CD4-positive, alpha-beta T cell (primary cell): ENCODE data around the gene KLC4. TPM values are rescaled to one million over a fixed set of nuclear protein-coding genes. Genes with fewer than 3 reads are reported as not detected.

ENCODE experiments used
- ATAC-seq: fragments of 200-7000 bp; cut with Tn5 transposase; one replicate; pipeline ENCODE4 v1.10.0; 2022; ENCODE audit warnings: mild to moderate bottlenecking; ENCODE audit not compliant: poor library complexity
- CTCF ChIA-PET: fragments of 350-600 bp; sonication (Branson Sonifier 250); formaldehyde crosslinking; loops from one replicate; lab custom pipeline; 2021; ENCODE audit warnings: antibody characterized with exemption, inconsistent platforms; lab: Charles Lee
- POLR2A ChIA-PET: fragments of 350-600 bp; sonication (Branson Sonifier 250); formaldehyde crosslinking; loops from one replicate; lab custom pipeline; 2021; ENCODE audit warnings: antibody characterized with exemption, inconsistent platforms; lab: Charles Lee
- DNase-seq, 14 experiments: peaks; one replicate each; pipeline ENCODE4 v3.0.0-alpha.2; 2013 to 2020; ENCODE audit warnings: mixed read lengths in 2 of 14
- H3K27ac ChIP-seq, 2 donors: one replicate each; pipeline versions ENCODE4 v1.5.1 to v1.7.0; 2013; ENCODE audit warnings: low read length in 2 of 2, low read depth in 1 of 2, mild to moderate bottlenecking in 1 of 2
- H3K27me3 ChIP-seq, 2 experiments: 1 replicate in 1 of 2; 2 replicates in 1 of 2; pipeline versions ENCODE4 v1.6.1 to v1.7.0; 2013; ENCODE audit warnings: low read length in 2 of 2, control low read depth in 1 of 2, mild to moderate bottlenecking in 1 of 2, moderate library complexity in 1 of 2; ENCODE audit not compliant: insufficient read depth in 2 of 2, control insufficient read depth in 1 of 2
- H3K36me3 ChIP-seq: one replicate; pipeline ENCODE4 v1.6.1; 2013; ENCODE audit warnings: low read length, control low read depth; ENCODE audit not compliant: insufficient read depth
- H3K4me1 ChIP-seq: one replicate; pipeline ENCODE4 v1.6.1; 2013; ENCODE audit warnings: low read length, control low read depth; ENCODE audit not compliant: insufficient read depth
- H3K4me3 ChIP-seq: one replicate; pipeline ENCODE4 v1.5.1; 2013; ENCODE audit warnings: mild to moderate bottlenecking, low read length, moderate library complexity
- H3K9me3 ChIP-seq, 2 experiments: 1 replicate in 1 of 2; 2 replicates in 1 of 2; pipeline versions ENCODE4 v1.6.1 to v1.7.0; 2013; ENCODE audit warnings: low read length in 2 of 2, mild to moderate bottlenecking in 2 of 2, control low read depth in 1 of 2, moderate library complexity in 1 of 2; ENCODE audit not compliant: control insufficient read depth in 1 of 2, insufficient read depth in 1 of 2
- H3K27ac Mint-ChIP-seq: one replicate; pipeline ENCODE4 v1.8.0; 2020; ENCODE audit warnings: mixed read lengths
- H3K27me3 Mint-ChIP-seq: one replicate; pipeline ENCODE4 v1.8.0; 2021; ENCODE audit warnings: mixed read lengths
- H3K36me3 Mint-ChIP-seq: one replicate; pipeline ENCODE4 v1.8.0; 2021; ENCODE audit warnings: low read depth, mixed read lengths
- H3K4me1 Mint-ChIP-seq: one replicate; pipeline ENCODE4 v1.8.0; 2021; ENCODE audit warnings: low read depth, mixed read lengths
- H3K4me3 Mint-ChIP-seq: one replicate; pipeline ENCODE4 v1.8.0; 2020; ENCODE audit warnings: mild to moderate bottlenecking, mixed read lengths
- H3K9me3 Mint-ChIP-seq: one replicate; pipeline ENCODE4 v1.8.0; 2020; ENCODE audit warnings: mixed read lengths
- intact Hi-C, 2 experiments: fragments of 100-400 bp; cut with DNase I in 1 of 2; cut with micrococcal nuclease in 1 of 2; formaldehyde crosslinking; loops; one replicate each; pipeline versions ENCODE4 v1.15.1 to v1.9.0; 2023 to 2025; cut with DNase I, micrococcal nuclease
- total RNA-seq, 174 experiments: library from RNA in 2 of 174; stranded (reverse) in 2 of 174; gene quantifications; one replicate each; pipeline ENCODE4 v1.2.3 and lab custom pipeline; 2021 to 2026
- TF ChIP-seq, protein P1 (sequence below): fragments of 200-600 bp; IDR thresholded peaks from one replicate; pipeline ENCODE4 v1.8.0; 2022; ENCODE audit warnings: antibody characterized with exemption, mild to moderate bottlenecking

Gene KLC4
- total RNA-seq, 2 experiments from 2014 or later = 39.6 to 40.8 TPM

DNA sequence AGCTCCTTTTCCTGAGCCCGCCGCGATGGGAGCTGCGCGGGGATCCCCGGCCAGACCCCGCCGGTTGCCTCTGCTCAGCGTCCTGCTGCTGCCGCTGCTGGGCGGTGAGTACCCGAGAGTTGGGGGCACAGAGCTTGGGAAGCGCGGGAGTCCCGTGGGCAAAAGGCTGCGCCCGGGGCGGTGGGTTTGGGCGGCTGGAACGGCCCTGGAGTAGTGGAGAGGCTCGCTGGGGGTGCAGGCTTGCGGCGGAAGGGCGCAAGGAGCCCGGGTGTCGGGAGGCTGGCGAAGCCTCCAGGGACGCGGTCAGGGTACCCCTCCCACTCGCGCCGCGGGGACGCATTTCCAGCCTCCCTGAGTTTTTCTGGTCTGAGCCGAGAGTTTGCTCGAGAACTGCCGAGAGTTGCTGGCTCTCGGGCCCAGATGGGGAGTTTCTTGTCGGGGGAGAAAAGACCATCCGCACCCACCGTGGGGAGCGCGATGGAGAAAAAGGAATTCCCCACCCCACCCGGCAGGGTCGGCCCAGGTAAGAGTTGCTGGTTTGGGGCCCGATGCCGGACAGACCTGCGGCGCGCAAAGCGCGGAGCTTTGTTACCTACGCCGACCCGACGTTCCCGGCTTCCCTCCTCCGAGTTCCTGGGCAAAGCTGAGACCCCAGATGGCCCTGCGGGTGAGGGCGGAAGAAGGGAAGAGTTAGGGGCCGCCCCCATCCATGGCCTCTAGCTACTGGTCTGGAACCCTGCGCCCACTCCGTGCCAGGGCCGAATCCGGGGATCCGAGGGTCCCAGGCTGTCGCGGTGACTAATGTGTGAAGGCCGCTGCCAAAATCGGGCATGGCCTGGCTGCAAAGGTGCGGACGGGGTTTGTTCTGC is 17.3 kb downstream of the KLC4 start:
- Histone ChIP-seq H3K27ac (no peak overlapping the region), H3K4me3 (peak overlapping the region; percentile 46), H3K9me3 (no peaks in the 10 kb centered on the region), H3K4me1 (peaks cover 18% of the 10 kb centered on the region), H3K27me3 (peaks cover 23 to 24% of the 10 kb centered on the region in 2 experiments), H3K36me3 (peaks cover 8% of the 10 kb centered on the region)
- H3K4me1 Mint-ChIP-seq = peaks cover 8% of the 10 kb centered on the region
- peak overlapping the region; percentile 34 for H3K4me3 Mint-ChIP-seq
- ATAC-seq (no peak), DNase-seq (no peak)
- H3K27me3 Mint-ChIP-seq = peaks cover 13% of the 10 kb centered on the region
- ChIA-PET CTCF (no interaction called here), POLR2A (interaction anchor here (0.7 to 2.1 kb wide), 4 partner anchors 18 to 98 kb away, joined by 3 to 10 read pairs (median 4); partner anchors contain the start of genes CUL7, KLC4, KLHDC3 and MEA1)
- H3K36me3 Mint-ChIP-seq = peaks cover 27% of the 10 kb centered on the region
- TF ChIP-seq, protein P1, sequence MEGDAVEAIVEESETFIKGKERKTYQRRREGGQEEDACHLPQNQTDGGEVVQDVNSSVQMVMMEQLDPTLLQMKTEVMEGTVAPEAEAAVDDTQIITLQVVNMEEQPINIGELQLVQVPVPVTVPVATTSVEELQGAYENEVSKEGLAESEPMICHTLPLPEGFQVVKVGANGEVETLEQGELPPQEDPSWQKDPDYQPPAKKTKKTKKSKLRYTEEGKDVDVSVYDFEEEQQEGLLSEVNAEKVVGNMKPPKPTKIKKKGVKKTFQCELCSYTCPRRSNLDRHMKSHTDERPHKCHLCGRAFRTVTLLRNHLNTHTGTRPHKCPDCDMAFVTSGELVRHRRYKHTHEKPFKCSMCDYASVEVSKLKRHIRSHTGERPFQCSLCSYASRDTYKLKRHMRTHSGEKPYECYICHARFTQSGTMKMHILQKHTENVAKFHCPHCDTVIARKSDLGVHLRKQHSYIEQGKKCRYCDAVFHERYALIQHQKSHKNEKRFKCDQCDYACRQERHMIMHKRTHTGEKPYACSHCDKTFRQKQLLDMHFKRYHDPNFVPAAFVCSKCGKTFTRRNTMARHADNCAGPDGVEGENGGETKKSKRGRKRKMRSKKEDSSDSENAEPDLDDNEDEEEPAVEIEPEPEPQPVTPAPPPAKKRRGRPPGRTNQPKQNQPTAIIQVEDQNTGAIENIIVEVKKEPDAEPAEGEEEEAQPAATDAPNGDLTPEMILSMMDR = no peak
- intact Hi-C loops = no loop called here
- H3K27ac Mint-ChIP-seq = no peak overlapping the region
- no peaks in the 10 kb centered on the region for H3K9me3 Mint-ChIP-seq

DNA sequence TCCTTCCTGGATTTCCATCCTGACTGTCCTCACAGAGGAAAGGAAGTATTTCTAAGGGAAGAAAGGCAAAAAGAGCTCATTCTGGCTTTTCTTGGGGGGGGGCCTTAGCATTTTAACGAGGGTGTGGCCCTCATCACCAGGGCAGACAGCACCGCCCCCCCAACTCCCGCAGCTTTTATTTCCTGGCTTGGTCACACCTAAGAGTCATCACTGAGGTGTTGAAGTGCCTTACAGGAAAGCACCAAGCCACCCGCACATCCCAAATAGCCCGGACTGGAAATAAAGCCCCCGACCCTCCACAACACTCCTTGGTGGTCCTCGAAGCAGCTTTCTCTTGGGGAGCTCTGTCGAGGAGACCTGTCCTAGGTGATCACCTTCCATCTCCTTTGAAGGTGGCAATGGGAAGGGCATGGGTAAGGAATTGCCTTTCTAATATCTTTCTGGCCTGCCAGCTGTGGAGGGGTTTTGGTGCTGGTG is 17.9 kb downstream of the KLC4 start:
- DNase-seq (no peak), ATAC-seq (no peak)
- peak overlapping the region; percentile 11 for H3K4me3 Mint-ChIP-seq
- H3K27me3 Mint-ChIP-seq = peaks cover 13% of the 10 kb centered on the region
- H3K36me3 Mint-ChIP-seq = peaks cover 20% of the 10 kb centered on the region
- H3K9me3 Mint-ChIP-seq = no peaks in the 10 kb centered on the region
- ChIA-PET CTCF (no interaction called here), POLR2A (interaction anchor here (1.0 to 2.1 kb wide), 3 partner anchors 18 to 98 kb away, joined by 3 to 10 read pairs (median 4); partner anchors contain the start of genes KLC4, KLHDC3, MEA1 and MRPL2)
- Histone ChIP-seq H3K27me3 (peaks cover 23 to 24% of the 10 kb centered on the region in 2 experiments), H3K4me3 (peak overlapping the region; percentile 46), H3K36me3 (peaks cover 3% of the 10 kb centered on the region), H3K27ac (no peak overlapping the region), H3K4me1 (peaks cover 18% of the 10 kb centered on the region), H3K9me3 (no peaks in the 10 kb centered on the region)
- TF ChIP-seq, protein P1 = no peak
- intact Hi-C loops = no loop called here
- no peak overlapping the region for H3K27ac Mint-ChIP-seq
- peaks cover 8% of the 10 kb centered on the region for H3K4me1 Mint-ChIP-seq

- Histone ChIP-seq H3K36me3 (peaks cover under 1% of the 10 kb centered on the region), H3K4me3 (no peak overlapping the region), H3K4me1 (peaks cover 18% of the 10 kb centered on the region), H3K27ac (no peak overlapping the region), H3K9me3 (no peaks in the 10 kb centered on the region), H3K27me3 (peaks cover 23 to 24% of the 10 kb centered on the region in 2 experiments)
- peaks cover 8% of the 10 kb centered on the region for H3K4me1 Mint-ChIP-seq
- POLR2A ChIA-PET = no interaction called here
- no peak overlapping the region for H3K27ac Mint-ChIP-seq
- intact Hi-C loops = no loop called here
- H3K27me3 Mint-ChIP-seq = peaks cover 13% of the 10 kb centered on the region
- H3K9me3 Mint-ChIP-seq = no peaks in the 10 kb centered on the region
- TF ChIP-seq, protein P1 = no peak
- ATAC-seq (no peak), DNase-seq (no peak)
- peak overlapping the region; percentile 59 for H3K4me3 Mint-ChIP-seq
- CTCF ChIA-PET = no interaction called here
- peaks cover 14% of the 10 kb centered on the region for H3K36me3 Mint-ChIP-seq
These were observed 18.6 kb downstream of the KLC4 start for GRCh38 chr6:43077981-43078511.
